ENCODE results near the gene MYO15A.

MYO15A gene

GRCh38 chr17:18166894-18167293 lies 58.3 kb downstream of the MYO15A start:
- DNase-seq, result no peak
- Histone ChIP-seq H3K4me3 (ENCODE audit: insufficient read depth, low read depth, low read length, poor library complexity, severe bottlenecking) (no peak overlapping the region), H3K27me3 (replicated peaks; ENCODE audit: control insufficient read depth, insufficient read depth, low read length, poor library complexity, severe bottlenecking) (no peaks in the 10 kb centered on the region), H3K27ac (ENCODE audit: insufficient read depth, low read length, poor library complexity, severe bottlenecking) (no peak overlapping the region), H3K36me3 (ENCODE audit: control insufficient read depth, insufficient read depth, low read length) (no peaks in the 10 kb centered on the region), H3K4me1 (ENCODE audit: control insufficient read depth, insufficient read depth, low read length, poor library complexity, severe bottlenecking) (no peaks in the 10 kb centered on the region), H3K9me3 (ENCODE audit: control insufficient read depth, low read length) (no peaks in the 10 kb centered on the region)

GRCh38 chr17:18167421-18167820 lies 58.9 kb downstream of the MYO15A start:
- no peak overlapping the region for H3K4me3 ChIP-seq (ENCODE audit: insufficient read depth, low read depth, low read length, poor library complexity, severe bottlenecking)
- H3K27ac ChIP-seq (ENCODE audit: insufficient read depth, low read length, poor library complexity, severe bottlenecking), result no peak overlapping the region
- H3K36me3 ChIP-seq (ENCODE audit: control insufficient read depth, insufficient read depth, low read length), result no peaks in the 10 kb centered on the region
- H3K4me1 ChIP-seq (ENCODE audit: control insufficient read depth, insufficient read depth, low read length, poor library complexity, severe bottlenecking), result no peaks in the 10 kb centered on the region
- no peaks in the 10 kb centered on the region for H3K27me3 ChIP-seq (replicated peaks; ENCODE audit: control insufficient read depth, insufficient read depth, low read length, poor library complexity, severe bottlenecking)
- DNase-seq, result no peak
- no peaks in the 10 kb centered on the region for H3K9me3 ChIP-seq (ENCODE audit: control insufficient read depth, low read length)

GRCh38 chr17:18172531-18173278 lies 64.1 kb downstream of the MYO15A start:
- no peaks in the 10 kb centered on the region for H3K4me1 ChIP-seq (ENCODE audit: control insufficient read depth, insufficient read depth, low read length, poor library complexity, severe bottlenecking)

GRCh38 chr17:18173740-18174139 lies 65.2 kb downstream of the MYO15A start:
- no peak overlapping the region for H3K27ac ChIP-seq (ENCODE audit: insufficient read depth, low read length, poor library complexity, severe bottlenecking)
- no peak overlapping the region for H3K4me3 ChIP-seq (ENCODE audit: insufficient read depth, low read depth, low read length, poor library complexity, severe bottlenecking)
- no peaks in the 10 kb centered on the region for H3K36me3 ChIP-seq (ENCODE audit: control insufficient read depth, insufficient read depth, low read length)
- no peak for DNase-seq
- no peaks in the 10 kb centered on the region for H3K27me3 ChIP-seq (replicated peaks; ENCODE audit: control insufficient read depth, insufficient read depth, low read length, poor library complexity, severe bottlenecking)
- H3K9me3 ChIP-seq (ENCODE audit: control insufficient read depth, low read length), result no peaks in the 10 kb centered on the region
- no peaks in the 10 kb centered on the region for H3K4me1 ChIP-seq (ENCODE audit: control insufficient read depth, insufficient read depth, low read length, poor library complexity, severe bottlenecking)

More at GRCh38 chr17:18172531-18173278, 64.1 kb downstream of the MYO15A start:
- H3K27ac ChIP-seq (ENCODE audit: insufficient read depth, low read length, poor library complexity, severe bottlenecking), result no peak overlapping the region
- no peaks in the 10 kb centered on the region for H3K36me3 ChIP-seq (ENCODE audit: control insufficient read depth, insufficient read depth, low read length)
- no peaks in the 10 kb centered on the region for H3K9me3 ChIP-seq (ENCODE audit: control insufficient read depth, low read length)
- DNase-seq, result no peak
- no peaks in the 10 kb centered on the region for H3K27me3 ChIP-seq (replicated peaks; ENCODE audit: control insufficient read depth, insufficient read depth, low read length, poor library complexity, severe bottlenecking)
- H3K4me3 ChIP-seq (ENCODE audit: insufficient read depth, low read depth, low read length, poor library complexity, severe bottlenecking), result no peak overlapping the region

GRCh38 chr17:18176176-18176575 lies 67.6 kb downstream of the MYO15A start:
- no peak overlapping the region for H3K27ac ChIP-seq (ENCODE audit: insufficient read depth, low read length, poor library complexity, severe bottlenecking)
- no peak for DNase-seq

GRCh38 chr17:18177133-18177532 lies 68.6 kb downstream of the MYO15A start:
- Histone ChIP-seq H3K4me3 (ENCODE audit: insufficient read depth, low read depth, low read length, poor library complexity, severe bottlenecking) (no peak overlapping the region), H3K9me3 (ENCODE audit: control insufficient read depth, low read length) (no peaks in the 10 kb centered on the region), H3K4me1 (ENCODE audit: control insufficient read depth, insufficient read depth, low read length, poor library complexity, severe bottlenecking) (peaks cover 2% of the 10 kb centered on the region), H3K27ac (ENCODE audit: insufficient read depth, low read length, poor library complexity, severe bottlenecking) (no peak overlapping the region), H3K27me3 (replicated peaks; ENCODE audit: control insufficient read depth, insufficient read depth, low read length, poor library complexity, severe bottlenecking) (no peaks in the 10 kb centered on the region), H3K36me3 (ENCODE audit: control insufficient read depth, insufficient read depth, low read length) (no peaks in the 10 kb centered on the region)
- no peak for DNase-seq

More at GRCh38 chr17:18176176-18176575, 67.6 kb downstream of the MYO15A start:
- Histone ChIP-seq H3K4me1 (ENCODE audit: control insufficient read depth, insufficient read depth, low read length, poor library complexity, severe bottlenecking) (no peaks in the 10 kb centered on the region), H3K36me3 (ENCODE audit: control insufficient read depth, insufficient read depth, low read length) (no peaks in the 10 kb centered on the region), H3K9me3 (ENCODE audit: control insufficient read depth, low read length) (no peaks in the 10 kb centered on the region), H3K27me3 (replicated peaks; ENCODE audit: control insufficient read depth, insufficient read depth, low read length, poor library complexity, severe bottlenecking) (no peaks in the 10 kb centered on the region), H3K4me3 (ENCODE audit: insufficient read depth, low read depth, low read length, poor library complexity, severe bottlenecking) (no peak overlapping the region)

- Histone ChIP-seq H3K27me3 (replicated peaks; ENCODE audit: control insufficient read depth, insufficient read depth, low read length, poor library complexity, severe bottlenecking) (no peaks in the 10 kb centered on the region), H3K9me3 (ENCODE audit: control insufficient read depth, low read length) (no peaks in the 10 kb centered on the region), H3K36me3 (ENCODE audit: control insufficient read depth, insufficient read depth, low read length) (no peaks in the 10 kb centered on the region), H3K27ac (ENCODE audit: insufficient read depth, low read length, poor library complexity, severe bottlenecking) (no peak overlapping the region), H3K4me3 (ENCODE audit: insufficient read depth, low read depth, low read length, poor library complexity, severe bottlenecking) (no peak overlapping the region), H3K4me1 (ENCODE audit: control insufficient read depth, insufficient read depth, low read length, poor library complexity, severe bottlenecking) (peaks cover 7% of the 10 kb centered on the region)
- DNase-seq, result no peak
Measured at GRCh38 chr17:18177722-18178121, 69.2 kb downstream of the MYO15A start.

GRCh38 chr17:18179196-18179595 lies 70.6 kb downstream of the MYO15A start:
- H3K27ac ChIP-seq (ENCODE audit: insufficient read depth, low read length, poor library complexity, severe bottlenecking), result no peak overlapping the region
- no peak overlapping the region for H3K4me3 ChIP-seq (ENCODE audit: insufficient read depth, low read depth, low read length, poor library complexity, severe bottlenecking)
- DNase-seq, result no peak
- H3K9me3 ChIP-seq (ENCODE audit: control insufficient read depth, low read length), result no peaks in the 10 kb centered on the region
- no peaks in the 10 kb centered on the region for H3K27me3 ChIP-seq (replicated peaks; ENCODE audit: control insufficient read depth, insufficient read depth, low read length, poor library complexity, severe bottlenecking)
- H3K4me1 ChIP-seq (ENCODE audit: control insufficient read depth, insufficient read depth, low read length, poor library complexity, severe bottlenecking), result peaks cover 7% of the 10 kb centered on the region
- no peaks in the 10 kb centered on the region for H3K36me3 ChIP-seq (ENCODE audit: control insufficient read depth, insufficient read depth, low read length)

GRCh38 chr17:18179804-18180203 lies 71.2 kb downstream of the MYO15A start:
- Histone ChIP-seq H3K36me3 (ENCODE audit: control insufficient read depth, insufficient read depth, low read length) (no peaks in the 10 kb centered on the region), H3K4me3 (ENCODE audit: insufficient read depth, low read depth, low read length, poor library complexity, severe bottlenecking) (no peak overlapping the region), H3K4me1 (ENCODE audit: control insufficient read depth, insufficient read depth, low read length, poor library complexity, severe bottlenecking) (peaks cover 7% of the 10 kb centered on the region), H3K9me3 (ENCODE audit: control insufficient read depth, low read length) (no peaks in the 10 kb centered on the region), H3K27me3 (replicated peaks; ENCODE audit: control insufficient read depth, insufficient read depth, low read length, poor library complexity, severe bottlenecking) (no peaks in the 10 kb centered on the region), H3K27ac (ENCODE audit: insufficient read depth, low read length, poor library complexity, severe bottlenecking) (no peak overlapping the region)
- DNase-seq, result no peak

- no peaks in the 10 kb centered on the region for H3K9me3 ChIP-seq (ENCODE audit: control insufficient read depth, low read length)
- H3K27me3 ChIP-seq (replicated peaks; ENCODE audit: control insufficient read depth, insufficient read depth, low read length, poor library complexity, severe bottlenecking), result no peaks in the 10 kb centered on the region
- no peak overlapping the region for H3K27ac ChIP-seq (ENCODE audit: insufficient read depth, low read length, poor library complexity, severe bottlenecking)
- no peak overlapping the region for H3K4me3 ChIP-seq (ENCODE audit: insufficient read depth, low read depth, low read length, poor library complexity, severe bottlenecking)
- no peak for DNase-seq
- no peaks in the 10 kb centered on the region for H3K36me3 ChIP-seq (ENCODE audit: control insufficient read depth, insufficient read depth, low read length)
- peaks cover 17% of the 10 kb centered on the region for H3K4me1 ChIP-seq (ENCODE audit: control insufficient read depth, insufficient read depth, low read length, poor library complexity, severe bottlenecking)
Measured at GRCh38 chr17:18181358-18181757, 72.8 kb downstream of the MYO15A start.
